HG03175 (cell line): ENCODE results near the gene JAK1.
A peak's percentile ranks its signal among the peaks of the same experiment; 100 is the strongest.
"Not testable (repeated sequence)": the region's sequence is repeated elsewhere in the genome, so short reads cannot be mapped to it uniquely, and the experiment has no call there.

Experiments used
- ATAC-seq: cut with Tn5 transposase; IDR thresholded peaks from one replicate; pipeline ENCODE4 v1.9.1; 2021; ENCODE audit warnings: mild to moderate bottlenecking, moderate library complexity; ENCODE audit not compliant: unreplicated experiment

The JAK1 gene

GRCh38 chr1:64844175-64844574, 122.2 kb downstream of the JAK1 start:
- ATAC-seq, result no peak

- ATAC-seq, result no peak
Measured at GRCh38 chr1:64843675-64844074, 122.7 kb downstream of the JAK1 start.

- no peak for ATAC-seq
Measured at GRCh38 chr1:64842224-64842623, 124.1 kb downstream of the JAK1 start.

GRCh38 chr1:64841330-64842065, 124.9 kb downstream of the JAK1 start:
- ATAC-seq, result no peak

GRCh38 chr1:64839732-64840405, 126.5 kb downstream of the JAK1 start:
- no peak for ATAC-seq

- no peak for ATAC-seq
Measured at GRCh38 chr1:64839261-64839660, 127.1 kb downstream of the JAK1 start.

- no peak for ATAC-seq
Measured at GRCh38 chr1:64838486-64838885, 127.9 kb downstream of the JAK1 start.

GRCh38 chr1:64836802-64837201, 129.5 kb downstream of the JAK1 start:
- ATAC-seq, result no peak

GRCh38 chr1:64834734-64835133, 131.6 kb downstream of the JAK1 start:
- ATAC-seq, result no peak

GRCh38 chr1:64830030-64830651, 136.2 kb downstream of the JAK1 start:
- ATAC-seq, result no peak

- no peak for ATAC-seq
Measured at GRCh38 chr1:64829411-64830029, 136.8 kb downstream of the JAK1 start.

- ATAC-seq, result no peak
Measured at GRCh38 chr1:64828829-64829228, 137.5 kb downstream of the JAK1 start.

- peak; percentile 65 for ATAC-seq
Measured at GRCh38 chr1:64826991-64827390, 139.4 kb downstream of the JAK1 start.

GRCh38 chr1:64823691-64824476, 142.5 kb downstream of the JAK1 start:
- ATAC-seq, result peak; percentile 54

- no peak for ATAC-seq
Measured at GRCh38 chr1:64822621-64823020, 143.7 kb downstream of the JAK1 start.

GRCh38 chr1:64820572-64820971, 145.8 kb downstream of the JAK1 start:
- not testable (repeated sequence) for ATAC-seq

- not testable (repeated sequence) for ATAC-seq
Measured at GRCh38 chr1:64817364-64817763, 149.0 kb downstream of the JAK1 start.

GRCh38 chr1:64814427-64814826, 151.9 kb downstream of the JAK1 start:
- no peak for ATAC-seq

GRCh38 chr1:64811131-64811530, 155.2 kb downstream of the JAK1 start:
- no peak for ATAC-seq

- no peak for ATAC-seq
Measured at GRCh38 chr1:64810001-64810400, 156.3 kb downstream of the JAK1 start.

GRCh38 chr1:64809309-64809708, 157.0 kb downstream of the JAK1 start:
- ATAC-seq, result no peak
